Sigmoid colon (tissue), 4 donors: ENCODE results near the gene FARSA.

Experiments
- POLR2A ChIP-seq, 2 donors: fragments of 450-650 bp; IDR thresholded peaks; one replicate each; pipeline ENCODE4 v1.6.1; 2016; ENCODE audit warnings: antibody characterized with exemption in 2 of 2, mild to moderate bottlenecking in 2 of 2, moderate library complexity in 2 of 2
- POLR2AphosphoS5 ChIP-seq, 4 donors: sonication (generic); formaldehyde crosslinking; IDR thresholded peaks; one replicate each; pipeline ENCODE4 v1.6.1; 2017; ENCODE audit warnings: antibody characterized with exemption in 4 of 4
- TF ChIP-seq, protein P1 (sequence below), 4 experiments: fragments of 450-650 bp in 3 of 4; fragments of 200-600 bp in 1 of 4; IDR thresholded peaks; one replicate each; pipeline ENCODE4 v1.5.1; 2016 to 2019; ENCODE audit warnings: antibody characterized with exemption in 4 of 4, mild to moderate bottlenecking in 3 of 4, moderate library complexity in 2 of 4

DNA sequence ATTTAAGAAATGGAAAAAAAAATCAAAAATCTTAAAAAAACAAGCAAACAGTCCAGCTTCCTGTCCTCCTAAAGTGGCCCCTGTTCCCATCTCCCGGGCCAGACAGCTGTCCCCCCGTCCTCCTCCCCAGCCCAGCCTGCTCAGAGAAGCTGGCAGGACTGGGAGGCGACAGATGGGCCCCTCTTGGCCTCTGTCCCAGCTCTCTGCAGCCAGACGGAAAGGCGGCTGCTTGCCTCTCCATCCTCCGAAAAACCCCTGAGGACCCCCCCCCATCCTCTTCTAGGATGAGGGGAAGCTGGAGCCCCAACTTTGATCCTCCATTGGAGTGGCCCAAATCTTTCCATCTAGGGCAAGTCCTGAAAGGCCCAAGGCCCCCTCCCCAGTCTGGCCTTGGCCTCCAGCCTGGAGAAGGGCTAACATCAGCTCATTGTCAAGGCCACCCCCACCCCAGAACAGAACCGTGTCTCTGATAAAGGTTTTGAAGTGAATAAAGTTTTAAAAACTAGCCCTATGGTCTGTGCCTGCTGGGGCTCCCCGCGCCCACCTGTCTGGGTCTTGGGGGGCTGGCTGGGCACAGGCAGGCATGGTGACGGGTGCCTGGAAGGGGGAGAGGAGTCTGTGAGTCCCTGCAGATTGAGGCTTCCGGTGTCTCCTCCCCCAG, 19.8 kb upstream of the FARSA start:
- TF ChIP-seq, protein P1, sequence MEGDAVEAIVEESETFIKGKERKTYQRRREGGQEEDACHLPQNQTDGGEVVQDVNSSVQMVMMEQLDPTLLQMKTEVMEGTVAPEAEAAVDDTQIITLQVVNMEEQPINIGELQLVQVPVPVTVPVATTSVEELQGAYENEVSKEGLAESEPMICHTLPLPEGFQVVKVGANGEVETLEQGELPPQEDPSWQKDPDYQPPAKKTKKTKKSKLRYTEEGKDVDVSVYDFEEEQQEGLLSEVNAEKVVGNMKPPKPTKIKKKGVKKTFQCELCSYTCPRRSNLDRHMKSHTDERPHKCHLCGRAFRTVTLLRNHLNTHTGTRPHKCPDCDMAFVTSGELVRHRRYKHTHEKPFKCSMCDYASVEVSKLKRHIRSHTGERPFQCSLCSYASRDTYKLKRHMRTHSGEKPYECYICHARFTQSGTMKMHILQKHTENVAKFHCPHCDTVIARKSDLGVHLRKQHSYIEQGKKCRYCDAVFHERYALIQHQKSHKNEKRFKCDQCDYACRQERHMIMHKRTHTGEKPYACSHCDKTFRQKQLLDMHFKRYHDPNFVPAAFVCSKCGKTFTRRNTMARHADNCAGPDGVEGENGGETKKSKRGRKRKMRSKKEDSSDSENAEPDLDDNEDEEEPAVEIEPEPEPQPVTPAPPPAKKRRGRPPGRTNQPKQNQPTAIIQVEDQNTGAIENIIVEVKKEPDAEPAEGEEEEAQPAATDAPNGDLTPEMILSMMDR (IDR thresholded peaks at IDR 0.05): no peak
- no peak for TF ChIP-seq POLR2AphosphoS5 (IDR thresholded peaks at IDR 0.05)
- TF ChIP-seq POLR2A (IDR thresholded peaks at IDR 0.05): no peak
